CD4-positive, alpha-beta memory T cell (primary cell): Measurements from ENCODE around the gene KCNIP4. TPM values are rescaled to one million over a fixed set of nuclear protein-coding genes. Genes with fewer than 3 reads are reported as not detected.

ENCODE experiments used
- CTCF ChIA-PET: fragments of 350-600 bp; sonication (Branson Sonifier 250); formaldehyde crosslinking; loops from one replicate; lab custom pipeline; 2021; ENCODE audit warnings: inconsistent platforms; ENCODE audit not compliant: partially characterized antibody; lab: Charles Lee
- POLR2A ChIA-PET: fragments of 350-600 bp; sonication (Branson Sonifier 250); formaldehyde crosslinking; loops from one replicate; lab custom pipeline; 2021; ENCODE audit not compliant: partially characterized antibody; lab: Charles Lee
- DNase-seq, 5 donors: peaks; one replicate each; pipeline versions ENCODE4 v3.0.0 to v3.0.0-alpha.2; 2020 to 2022; ENCODE audit warnings: mixed read lengths in 1 of 5
- H3K27ac ChIP-seq: one replicate; pipeline ENCODE4 v1.7.0; 2013; ENCODE audit warnings: low read depth, low read length
- H3K27me3 ChIP-seq: 2 replicates; pipeline ENCODE4 v1.7.0; 2013; ENCODE audit warnings: mild to moderate bottlenecking, low read length, moderate library complexity; ENCODE audit not compliant: insufficient read depth
- H3K36me3 ChIP-seq: 2 replicates; pipeline ENCODE4 v1.7.0; 2013; ENCODE audit warnings: mild to moderate bottlenecking, low read length, moderate library complexity; ENCODE audit not compliant: insufficient read depth
- H3K4me1 ChIP-seq: 2 replicates; pipeline ENCODE4 v1.7.0; 2013; ENCODE audit warnings: mild to moderate bottlenecking, low read length, moderate library complexity; ENCODE audit not compliant: insufficient read depth
- H3K4me3 ChIP-seq, 2 donors: one replicate each; pipeline ENCODE4 v1.7.0; 2013; ENCODE audit warnings: low read length in 2 of 2, mild to moderate bottlenecking in 1 of 2
- H3K9me3 ChIP-seq, 2 donors: one replicate each; pipeline ENCODE4 v1.7.0; 2013; ENCODE audit warnings: low read length in 2 of 2, control low read depth in 1 of 2; ENCODE audit not compliant: control insufficient read depth in 1 of 2
- H3K27ac Mint-ChIP-seq, 7 donors: one replicate each; pipeline ENCODE4 v1.8.0; 2020 to 2021; ENCODE audit warnings: mixed read lengths in 7 of 7, mild to moderate bottlenecking in 6 of 7, inconsistent platforms in 3 of 7, moderate library complexity in 3 of 7
- H3K27me3 Mint-ChIP-seq, 2 donors: one replicate each; pipeline ENCODE4 v1.8.0; 2020 to 2021; ENCODE audit warnings: mixed read lengths in 2 of 2
- H3K36me3 Mint-ChIP-seq, 2 donors: one replicate each; pipeline ENCODE4 v1.8.0; 2020 to 2021; ENCODE audit warnings: mixed read lengths in 2 of 2, inconsistent platforms in 1 of 2, mild to moderate bottlenecking in 1 of 2
- H3K4me1 Mint-ChIP-seq, 4 donors: one replicate each; pipeline ENCODE4 v1.8.0; 2020 to 2021; ENCODE audit warnings: mixed read lengths in 4 of 4, mild to moderate bottlenecking in 1 of 4
- H3K4me3 Mint-ChIP-seq, 8 donors: one replicate each; pipeline ENCODE4 v1.8.0; 2020 to 2021; ENCODE audit warnings: mixed read lengths in 8 of 8, mild to moderate bottlenecking in 7 of 8, moderate library complexity in 6 of 8, inconsistent platforms in 3 of 8
- H3K9me3 Mint-ChIP-seq, 8 donors: one replicate each; pipeline ENCODE4 v1.8.0; 2020 to 2021; ENCODE audit warnings: mixed read lengths in 8 of 8, mild to moderate bottlenecking in 5 of 8, inconsistent platforms in 3 of 8, moderate library complexity in 1 of 8
- intact Hi-C: fragments of 100-400 bp; cut with micrococcal nuclease; formaldehyde crosslinking; loops from one replicate; pipeline ENCODE4 v1.15.1; 2023
- polyA plus RNA-seq, 2 donors: library from polyadenylated mRNA; unstranded; fragments of 300-500 nt; fragmentation: Illumina TruSeq; gene quantifications; one replicate each; pipeline ENCODE4 v1.2.3, GENCODE V29; 2021
- total RNA-seq, 2 experiments: library from RNA; stranded (reverse); gene quantifications; one replicate each; pipeline ENCODE4 v1.2.3, GENCODE V29; 2021

Gene KCNIP4
- total and polyA plus RNA-seq, 4 experiments from 2014 or later, result 0.11 to 0.26 TPM; not detected in 2

- Histone ChIP-seq H3K27ac (no peak overlapping the region), H3K36me3 (no peaks in the 10 kb centered on the region), H3K9me3 (no peaks in the 10 kb centered on the region), H3K27me3 (no peaks in the 10 kb centered on the region), H3K4me1 (no peaks in the 10 kb centered on the region), H3K4me3 (no peak overlapping the region)
- H3K4me3 Mint-ChIP-seq, result no peak overlapping the region
- H3K36me3 Mint-ChIP-seq, result no peaks in the 10 kb centered on the region
- ChIA-PET POLR2A (no interaction called here), CTCF (no interaction called here)
- no peaks in the 10 kb centered on the region for H3K27me3 Mint-ChIP-seq
- intact Hi-C loops, result no loop called here
- H3K9me3 Mint-ChIP-seq, result peaks cover 0 to 2% (median 0%) of the 10 kb centered on the region in 8 donors
- H3K27ac Mint-ChIP-seq, result no peak overlapping the region
- DNase-seq, result no peak
- H3K4me1 Mint-ChIP-seq, result peaks cover 0 to 2% (median under 1%) of the 10 kb centered on the region in 4 donors
Observed at GRCh38 chr4:20895988-20896387, 1052.6 kb downstream of the KCNIP4 start.

- no peaks in the 10 kb centered on the region for H3K36me3 Mint-ChIP-seq
- no peaks in the 10 kb centered on the region for H3K36me3 ChIP-seq
- H3K4me3 Mint-ChIP-seq, result no peak overlapping the region
- H3K27me3 ChIP-seq, result no peaks in the 10 kb centered on the region
- intact Hi-C loops, result no loop called here
- no peak overlapping the region for H3K27ac Mint-ChIP-seq
- no peak overlapping the region for H3K27ac ChIP-seq
- no peaks in the 10 kb centered on the region for H3K9me3 ChIP-seq
- ChIA-PET CTCF (no interaction called here), POLR2A (no interaction called here)
- peaks cover 0 to 2% (median under 1%) of the 10 kb centered on the region in 4 donors for H3K4me1 Mint-ChIP-seq
- H3K4me3 ChIP-seq, result no peak overlapping the region
- no peaks in the 10 kb centered on the region for H3K27me3 Mint-ChIP-seq
- no peak for DNase-seq
- H3K4me1 ChIP-seq, result no peaks in the 10 kb centered on the region
- H3K9me3 Mint-ChIP-seq, result peaks cover 0 to 2% (median 0%) of the 10 kb centered on the region in 8 donors
Observed at GRCh38 chr4:20895208-20895607, 1053.4 kb downstream of the KCNIP4 start.

- no peak overlapping the region for H3K27ac ChIP-seq
- H3K4me3 ChIP-seq, result no peak overlapping the region
- no peaks in the 10 kb centered on the region for H3K4me1 ChIP-seq
- no peaks in the 10 kb centered on the region for H3K27me3 Mint-ChIP-seq
- H3K36me3 ChIP-seq, result no peaks in the 10 kb centered on the region
- no peaks in the 10 kb centered on the region for H3K36me3 Mint-ChIP-seq
- intact Hi-C loops, result no loop called here
- DNase-seq, result no peak
- no peak overlapping the region for H3K27ac Mint-ChIP-seq
- H3K9me3 ChIP-seq, result no peaks in the 10 kb centered on the region
- CTCF ChIA-PET, result no interaction called here
- H3K4me1 Mint-ChIP-seq, result no peaks in the 10 kb centered on the region
- no peak overlapping the region for H3K4me3 Mint-ChIP-seq
- H3K27me3 ChIP-seq, result no peaks in the 10 kb centered on the region
- peaks cover 0 to 11% (median 0%) of the 10 kb centered on the region in 8 donors for H3K9me3 Mint-ChIP-seq
- POLR2A ChIA-PET, result no interaction called here
Observed at GRCh38 chr4:20890761-20891160, 1057.8 kb downstream of the KCNIP4 start.

- Mint-ChIP-seq H3K27me3 (no peaks in the 10 kb centered on the region), H3K4me1 (no peaks in the 10 kb centered on the region), H3K36me3 (no peaks in the 10 kb centered on the region), H3K4me3 (no peak overlapping the region), H3K27ac (no peak overlapping the region), H3K9me3 (peaks cover 0 to 16% (median 0%) of the 10 kb centered on the region in 8 donors)
- intact Hi-C loops, result no loop called here
- Histone ChIP-seq H3K36me3 (no peaks in the 10 kb centered on the region), H3K9me3 (no peaks in the 10 kb centered on the region), H3K4me1 (no peaks in the 10 kb centered on the region), H3K27ac (no peak overlapping the region), H3K4me3 (no peak overlapping the region), H3K27me3 (no peaks in the 10 kb centered on the region)
- no peak for DNase-seq
- ChIA-PET CTCF (no interaction called here), POLR2A (no interaction called here)
Observed at GRCh38 chr4:20889901-20890300, 1058.7 kb downstream of the KCNIP4 start.

GRCh38 chr4:20883677-20884076, 1064.9 kb downstream of the KCNIP4 start:
- Mint-ChIP-seq H3K9me3 (peaks cover 0 to 16% (median 2%) of the 10 kb centered on the region in 8 donors), H3K36me3 (no peaks in the 10 kb centered on the region), H3K4me3 (no peak overlapping the region), H3K27me3 (no peaks in the 10 kb centered on the region), H3K27ac (no peak overlapping the region), H3K4me1 (peaks cover 0 to 1% (median 0%) of the 10 kb centered on the region in 4 donors)
- Histone ChIP-seq H3K27ac (no peak overlapping the region), H3K36me3 (no peaks in the 10 kb centered on the region), H3K27me3 (no peaks in the 10 kb centered on the region), H3K4me1 (no peaks in the 10 kb centered on the region), H3K4me3 (no peak overlapping the region), H3K9me3 (no peaks in the 10 kb centered on the region)
- CTCF ChIA-PET, result no interaction called here
- intact Hi-C loops, result no loop called here
- DNase-seq, result no peak
- POLR2A ChIA-PET, result interaction anchor here (1.2 kb wide), 1 partner anchor 11 kb away, joined by 3 read pairs; no protein-coding TSS in a partner anchor

GRCh38 chr4:20883231-20883630, 1065.3 kb downstream of the KCNIP4 start:
- no peaks in the 10 kb centered on the region for H3K36me3 Mint-ChIP-seq
- no peak overlapping the region for H3K4me3 ChIP-seq
- DNase-seq, result no peak
- no peaks in the 10 kb centered on the region for H3K27me3 Mint-ChIP-seq
- no peaks in the 10 kb centered on the region for H3K9me3 ChIP-seq
- H3K36me3 ChIP-seq, result no peaks in the 10 kb centered on the region
- ChIA-PET POLR2A (no interaction called here), CTCF (no interaction called here)
- peaks cover 0 to 1% (median 0%) of the 10 kb centered on the region in 4 donors for H3K4me1 Mint-ChIP-seq
- H3K27ac Mint-ChIP-seq, result no peak overlapping the region
- no peak overlapping the region for H3K27ac ChIP-seq
- intact Hi-C loops, result no loop called here
- peaks cover 0 to 16% (median 2%) of the 10 kb centered on the region in 8 donors for H3K9me3 Mint-ChIP-seq
- no peaks in the 10 kb centered on the region for H3K4me1 ChIP-seq
- no peak overlapping the region for H3K4me3 Mint-ChIP-seq
- no peaks in the 10 kb centered on the region for H3K27me3 ChIP-seq

GRCh38 chr4:20882500-20882899, 1066.1 kb downstream of the KCNIP4 start:
- Histone ChIP-seq H3K4me3 (no peak overlapping the region), H3K9me3 (no peaks in the 10 kb centered on the region), H3K4me1 (no peaks in the 10 kb centered on the region), H3K27ac (no peak overlapping the region), H3K27me3 (no peaks in the 10 kb centered on the region), H3K36me3 (no peaks in the 10 kb centered on the region)
- Mint-ChIP-seq H3K36me3 (no peaks in the 10 kb centered on the region), H3K27me3 (no peaks in the 10 kb centered on the region), H3K4me3 (peak overlapping the region in 2 of 8 donors; percentile 8 to 16), H3K9me3 (peaks cover 0 to 16% (median 2%) of the 10 kb centered on the region in 8 donors), H3K27ac (peak overlapping the region in 1 of 7 donors; percentile 54), H3K4me1 (peaks cover 0 to 1% (median 0%) of the 10 kb centered on the region in 4 donors)
- intact Hi-C loops, result no loop called here
- ChIA-PET POLR2A (no interaction called here), CTCF (no interaction called here)
- no peak for DNase-seq
